Skeletal muscle satellite cell (primary cell): ENCODE data around the gene SGCD.

ENCODE experiments used
- H3K27me3 ChIP-seq: 2 replicates; pipeline ENCODE4 v1.7.0; 2013; ENCODE audit warnings: low read length; ENCODE audit not compliant: control insufficient read depth, insufficient read depth
- H3K36me3 ChIP-seq: 2 replicates; pipeline ENCODE4 v1.7.0; 2013; ENCODE audit warnings: mild to moderate bottlenecking, control low read depth, low read length; ENCODE audit not compliant: insufficient read depth
- H3K4me1 ChIP-seq: 2 replicates; pipeline ENCODE4 v1.7.0; 2013; ENCODE audit warnings: low read length; ENCODE audit not compliant: control insufficient read depth, insufficient read depth
- H3K4me2 ChIP-seq: 2 replicates; pipeline ENCODE4 v1.7.0; 2013; ENCODE audit warnings: mild to moderate bottlenecking, low read length
- H3K4me3 ChIP-seq: 2 replicates; pipeline ENCODE4 v1.7.0; 2013; ENCODE audit warnings: low read length
- H3K9ac ChIP-seq: 2 replicates; pipeline ENCODE4 v1.7.0; 2013; ENCODE audit warnings: mild to moderate bottlenecking, low read depth, low read length, moderate library complexity
- H3K9me3 ChIP-seq: replicated peaks from 2 replicates; pipeline ENCODE4 v1.7.0; 2013; ENCODE audit warnings: mild to moderate bottlenecking, control low read depth, low read length

Gene SGCD

GRCh38 chr5:156755421-156756087 lies 428.6 kb downstream of the SGCD start:
- H3K4me1 ChIP-seq = no peaks in the 10 kb centered on the region
- no peak overlapping the region for H3K4me3 ChIP-seq
- no peaks in the 10 kb centered on the region for H3K36me3 ChIP-seq
- no peaks in the 10 kb centered on the region for H3K9me3 ChIP-seq
- no peaks in the 10 kb centered on the region for H3K27me3 ChIP-seq
- no peak overlapping the region for H3K9ac ChIP-seq
- H3K4me2 ChIP-seq = no peak overlapping the region

GRCh38 chr5:156758011-156758791 lies 431.2 kb downstream of the SGCD start:
- Histone ChIP-seq H3K36me3 (no peaks in the 10 kb centered on the region), H3K4me3 (no peak overlapping the region), H3K9me3 (no peaks in the 10 kb centered on the region), H3K9ac (no peak overlapping the region), H3K27me3 (no peaks in the 10 kb centered on the region), H3K4me2 (no peak overlapping the region), H3K4me1 (no peaks in the 10 kb centered on the region)

- Histone ChIP-seq H3K4me3 (no peak overlapping the region), H3K4me2 (no peak overlapping the region), H3K36me3 (no peaks in the 10 kb centered on the region), H3K9me3 (no peaks in the 10 kb centered on the region), H3K27me3 (no peaks in the 10 kb centered on the region), H3K9ac (no peak overlapping the region), H3K4me1 (no peaks in the 10 kb centered on the region)
These were observed 432.2 kb downstream of the SGCD start for GRCh38 chr5:156759156-156759555.

GRCh38 chr5:156762771-156763170 lies 435.8 kb downstream of the SGCD start:
- Histone ChIP-seq H3K4me3 (no peak overlapping the region), H3K4me1 (no peaks in the 10 kb centered on the region), H3K27me3 (no peaks in the 10 kb centered on the region), H3K36me3 (no peaks in the 10 kb centered on the region), H3K9ac (no peak overlapping the region), H3K4me2 (no peak overlapping the region), H3K9me3 (no peaks in the 10 kb centered on the region)

GRCh38 chr5:156764176-156764971 lies 437.4 kb downstream of the SGCD start:
- Histone ChIP-seq H3K36me3 (no peaks in the 10 kb centered on the region), H3K4me1 (no peaks in the 10 kb centered on the region), H3K4me2 (no peak overlapping the region), H3K9me3 (no peaks in the 10 kb centered on the region), H3K4me3 (no peak overlapping the region), H3K27me3 (no peaks in the 10 kb centered on the region), H3K9ac (no peak overlapping the region)

- Histone ChIP-seq H3K36me3 (no peaks in the 10 kb centered on the region), H3K27me3 (no peaks in the 10 kb centered on the region), H3K4me3 (no peak overlapping the region), H3K9me3 (no peaks in the 10 kb centered on the region), H3K4me2 (no peak overlapping the region), H3K4me1 (no peaks in the 10 kb centered on the region), H3K9ac (no peak overlapping the region)
These were observed 447.3 kb downstream of the SGCD start for GRCh38 chr5:156774273-156774672.

GRCh38 chr5:156778139-156778706 lies 451.3 kb downstream of the SGCD start:
- Histone ChIP-seq H3K4me1 (no peaks in the 10 kb centered on the region), H3K4me2 (no peak overlapping the region), H3K4me3 (no peak overlapping the region)

GRCh38 chr5:156778752-156779151 lies 451.8 kb downstream of the SGCD start:
- no peaks in the 10 kb centered on the region for H3K4me1 ChIP-seq
- H3K4me3 ChIP-seq = no peak overlapping the region

More at GRCh38 chr5:156778139-156778706, 451.3 kb downstream of the SGCD start:
- Histone ChIP-seq H3K36me3 (no peaks in the 10 kb centered on the region), H3K9ac (no peak overlapping the region), H3K9me3 (no peaks in the 10 kb centered on the region), H3K27me3 (no peaks in the 10 kb centered on the region)

GRCh38 chr5:156779436-156779835 lies 452.5 kb downstream of the SGCD start:
- no peaks in the 10 kb centered on the region for H3K4me1 ChIP-seq
- H3K9me3 ChIP-seq = no peaks in the 10 kb centered on the region
- H3K36me3 ChIP-seq = no peaks in the 10 kb centered on the region
- no peak overlapping the region for H3K9ac ChIP-seq
- no peak overlapping the region for H3K4me3 ChIP-seq
- no peak overlapping the region for H3K4me2 ChIP-seq
- H3K27me3 ChIP-seq = no peaks in the 10 kb centered on the region

More at GRCh38 chr5:156778752-156779151, 451.8 kb downstream of the SGCD start:
- no peaks in the 10 kb centered on the region for H3K27me3 ChIP-seq
- no peak overlapping the region for H3K9ac ChIP-seq
- H3K9me3 ChIP-seq = no peaks in the 10 kb centered on the region
- no peaks in the 10 kb centered on the region for H3K36me3 ChIP-seq
- no peak overlapping the region for H3K4me2 ChIP-seq

GRCh38 chr5:156783092-156783491 lies 456.1 kb downstream of the SGCD start:
- Histone ChIP-seq H3K4me2 (no peak overlapping the region), H3K9ac (no peak overlapping the region), H3K9me3 (no peaks in the 10 kb centered on the region), H3K36me3 (no peaks in the 10 kb centered on the region), H3K4me3 (no peak overlapping the region), H3K4me1 (no peaks in the 10 kb centered on the region), H3K27me3 (no peaks in the 10 kb centered on the region)

- no peak overlapping the region for H3K4me2 ChIP-seq
- H3K27me3 ChIP-seq = no peaks in the 10 kb centered on the region
- H3K9ac ChIP-seq = no peak overlapping the region
- no peaks in the 10 kb centered on the region for H3K9me3 ChIP-seq
- H3K4me1 ChIP-seq = no peaks in the 10 kb centered on the region
- no peak overlapping the region for H3K4me3 ChIP-seq
- H3K36me3 ChIP-seq = no peaks in the 10 kb centered on the region
These were observed 467.7 kb downstream of the SGCD start for GRCh38 chr5:156794687-156795086.
